GM18858 (cell line): ENCODE measurements around the gene TMEM63A.
"Not testable (repeated sequence)": the region's sequence is repeated elsewhere in the genome, so short reads cannot be mapped to it uniquely, and the experiment has no call there.

ENCODE experiments used
- ATAC-seq: cut with Tn5 transposase; IDR thresholded peaks from one replicate; pipeline ENCODE4 v1.9.1; 2021; ENCODE audit not compliant: unreplicated experiment

The TMEM63A gene

GRCh38 chr1:225846331-225847310 is 35.6 kb downstream of the TMEM63A start:
- ATAC-seq, result no peak

DNA sequence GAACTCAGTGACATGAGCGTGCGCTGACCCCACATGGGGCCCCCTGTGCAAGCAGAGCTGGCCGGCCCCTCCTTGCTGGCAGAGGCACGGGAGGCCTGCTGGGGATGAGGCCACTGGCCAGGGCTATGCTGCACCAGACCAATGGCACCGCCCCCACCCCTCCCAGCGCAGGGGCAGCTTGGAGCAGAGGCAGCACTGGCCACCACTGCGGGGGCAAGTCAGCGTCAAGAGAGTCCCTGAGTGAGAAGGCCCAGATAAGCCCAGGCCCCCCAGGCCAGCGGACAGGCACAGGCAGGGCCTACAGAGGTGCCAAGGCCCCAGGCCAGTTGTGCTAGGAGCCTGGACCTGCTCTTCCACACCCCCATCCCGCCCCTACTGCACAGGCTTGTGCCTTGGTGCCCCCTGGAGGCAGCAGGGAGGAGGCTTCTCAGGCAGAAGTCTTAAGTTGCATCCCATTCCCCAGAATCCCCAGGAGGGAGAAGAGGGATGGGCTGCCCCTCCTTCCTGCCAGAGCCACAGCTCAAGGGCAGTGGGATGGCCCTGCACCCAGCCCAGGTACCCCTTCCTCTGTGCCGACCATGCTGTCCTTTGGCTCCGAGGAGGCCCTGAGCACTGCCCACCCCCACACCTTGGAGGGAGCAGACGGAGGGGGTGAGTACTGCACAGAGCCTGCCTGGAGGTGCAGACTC is 36.5 kb downstream of the TMEM63A start:
- ATAC-seq, result no peak

DNA sequence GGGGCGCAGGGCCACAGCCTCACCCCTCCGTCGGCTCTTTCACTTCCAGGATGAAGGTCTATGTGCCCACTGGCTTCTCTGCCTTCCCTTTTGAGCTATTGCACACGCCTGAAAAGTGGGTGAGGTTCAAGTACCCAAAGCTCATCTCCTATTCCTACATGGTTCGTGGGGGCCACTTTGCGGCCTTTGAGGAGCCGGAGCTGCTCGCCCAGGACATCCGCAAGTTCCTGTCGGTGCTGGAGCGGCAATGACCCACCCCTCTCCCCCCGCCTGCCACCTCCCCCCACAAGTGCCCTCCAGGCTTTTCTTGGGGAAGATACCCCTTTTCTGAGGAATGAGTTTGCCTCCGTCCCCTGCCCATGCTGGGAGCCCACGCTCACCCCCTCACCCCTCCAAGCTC is 37.1 kb downstream of the TMEM63A start:
- ATAC-seq, result no peak

GRCh38 chr1:225844236-225845061 is 37.7 kb downstream of the TMEM63A start:
- ATAC-seq, result no peak

- ATAC-seq, result no peak
Observed at GRCh38 chr1:225843426-225843795, 38.8 kb downstream of the TMEM63A start.

DNA sequence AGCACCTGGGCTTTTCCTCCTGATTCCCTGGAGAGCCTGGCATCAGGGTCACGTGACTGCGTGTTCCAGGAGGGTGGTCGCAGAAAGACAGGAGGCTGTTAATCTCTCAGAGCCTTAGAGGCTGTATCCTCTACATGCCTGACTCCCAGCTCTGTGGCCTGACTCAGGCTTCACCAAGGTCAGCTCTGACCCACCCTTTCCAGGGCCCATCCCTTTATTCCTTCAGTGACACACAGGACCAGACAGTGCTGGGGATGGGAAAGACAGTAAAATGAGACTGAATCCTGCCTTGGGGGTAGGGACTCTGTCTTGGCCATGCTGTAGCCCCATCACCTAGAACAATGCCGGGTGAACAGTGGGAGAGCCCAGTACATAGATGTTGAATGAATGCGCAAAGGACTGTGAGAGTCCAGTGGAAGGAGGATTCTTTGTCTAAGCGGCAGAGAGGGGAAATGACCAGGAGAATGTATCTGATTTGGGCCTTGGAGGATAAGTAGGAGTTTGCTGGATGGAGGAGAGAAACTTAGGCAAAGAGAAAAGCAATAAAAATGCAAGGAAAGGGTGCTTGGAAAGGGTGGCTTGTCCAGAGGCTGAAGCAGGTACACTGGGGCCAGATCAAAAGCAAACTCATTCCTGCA is 39.3 kb downstream of the TMEM63A start:
- ATAC-seq, result no peak

- ATAC-seq, result no peak
Observed at GRCh38 chr1:225842074-225842473, 40.1 kb downstream of the TMEM63A start.

- ATAC-seq, result no peak
Observed at GRCh38 chr1:225840713-225841112, 41.5 kb downstream of the TMEM63A start.

- ATAC-seq, result no peak
Observed at GRCh38 chr1:225840223-225840610, 42.0 kb downstream of the TMEM63A start.

DNA sequence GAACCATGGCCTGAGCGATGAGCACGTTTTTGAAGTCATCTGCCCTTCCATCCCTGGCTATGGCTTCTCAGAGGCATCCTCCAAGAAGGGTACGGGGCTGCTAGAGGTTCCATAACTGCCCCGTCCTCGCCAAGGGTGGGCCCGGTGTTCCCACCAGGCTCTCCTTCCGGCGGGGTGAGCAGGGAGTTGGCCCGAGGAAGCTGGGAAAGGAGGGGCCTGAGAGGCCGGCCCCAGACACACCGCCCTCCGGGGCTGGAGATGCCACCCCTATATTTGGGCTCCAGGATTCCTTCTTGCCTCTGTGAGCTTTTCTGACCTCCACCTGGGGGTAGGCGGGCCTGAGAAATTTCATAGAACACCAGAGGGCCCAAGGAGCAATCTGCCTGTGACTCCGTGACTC is 43.4 kb downstream of the TMEM63A start:
- ATAC-seq, result no peak

GRCh38 chr1:225836296-225836695 is 45.9 kb downstream of the TMEM63A start:
- not testable (repeated sequence) for ATAC-seq

DNA sequence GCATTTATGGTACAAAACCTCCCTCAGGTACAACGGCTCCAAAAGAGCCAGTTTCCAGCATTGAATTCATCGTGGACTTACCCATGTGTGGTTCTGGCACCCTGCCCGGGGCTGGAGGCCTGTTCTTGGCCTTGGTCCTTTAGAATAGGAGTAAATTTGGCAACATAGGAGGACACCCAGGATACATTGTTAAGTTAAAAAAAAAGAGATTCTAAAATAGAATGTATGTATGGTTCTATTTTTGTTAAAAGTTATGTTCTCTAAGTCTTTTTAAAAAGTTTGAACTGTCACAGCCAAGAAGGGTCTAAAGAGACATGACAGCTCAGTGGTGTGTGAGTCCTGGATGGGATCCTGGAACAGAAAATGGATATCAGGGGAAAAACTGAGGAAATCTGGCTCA is 46.3 kb downstream of the TMEM63A start:
- no peak for ATAC-seq

DNA sequence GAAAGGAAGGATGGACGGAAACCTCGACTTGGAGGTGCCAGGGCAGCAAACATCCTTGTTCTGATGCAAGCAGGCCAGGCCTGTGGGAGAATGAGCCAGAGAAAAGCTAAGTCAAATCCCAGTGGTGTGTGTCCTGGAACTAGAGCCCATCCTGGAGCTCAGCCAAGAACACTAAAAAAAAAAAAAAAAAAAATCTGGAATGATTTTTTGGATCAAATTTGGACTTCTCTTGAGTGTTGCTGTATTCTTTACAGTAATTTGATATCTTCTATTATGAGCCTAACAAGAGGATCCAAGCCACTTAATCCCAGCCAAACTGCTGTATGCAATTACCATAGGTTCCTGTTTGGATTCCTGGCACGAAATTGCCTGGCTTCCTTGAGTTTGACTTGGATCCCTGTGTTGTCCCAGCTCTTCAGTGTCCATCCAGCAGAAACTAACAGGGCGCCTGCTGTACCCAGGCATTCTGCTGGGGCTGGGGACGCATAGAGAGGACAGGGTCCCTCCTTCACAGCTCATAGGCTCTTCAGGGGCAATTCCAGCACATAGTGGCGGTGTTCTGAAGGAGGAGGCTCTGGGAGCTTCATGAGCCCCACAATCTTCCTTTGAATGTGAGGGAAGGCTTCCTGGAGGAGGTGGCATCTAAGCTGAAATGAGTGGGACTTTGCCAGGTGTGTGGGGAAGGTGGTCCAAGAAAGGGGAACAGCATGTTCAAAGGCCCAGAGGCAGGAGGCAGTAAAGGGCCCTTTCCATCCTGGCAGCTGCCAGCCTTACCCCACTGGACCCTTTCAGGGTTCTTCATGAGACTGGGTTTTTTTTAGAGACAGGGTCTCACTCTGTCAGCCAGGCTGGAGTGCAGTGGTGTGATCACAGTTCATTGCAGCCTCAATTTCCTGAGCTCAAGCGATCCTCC is 47.5 kb downstream of the TMEM63A start:
- ATAC-seq, result no peak

GRCh38 chr1:225830841-225831240 is 51.3 kb downstream of the TMEM63A start:
- no peak for ATAC-seq

DNA sequence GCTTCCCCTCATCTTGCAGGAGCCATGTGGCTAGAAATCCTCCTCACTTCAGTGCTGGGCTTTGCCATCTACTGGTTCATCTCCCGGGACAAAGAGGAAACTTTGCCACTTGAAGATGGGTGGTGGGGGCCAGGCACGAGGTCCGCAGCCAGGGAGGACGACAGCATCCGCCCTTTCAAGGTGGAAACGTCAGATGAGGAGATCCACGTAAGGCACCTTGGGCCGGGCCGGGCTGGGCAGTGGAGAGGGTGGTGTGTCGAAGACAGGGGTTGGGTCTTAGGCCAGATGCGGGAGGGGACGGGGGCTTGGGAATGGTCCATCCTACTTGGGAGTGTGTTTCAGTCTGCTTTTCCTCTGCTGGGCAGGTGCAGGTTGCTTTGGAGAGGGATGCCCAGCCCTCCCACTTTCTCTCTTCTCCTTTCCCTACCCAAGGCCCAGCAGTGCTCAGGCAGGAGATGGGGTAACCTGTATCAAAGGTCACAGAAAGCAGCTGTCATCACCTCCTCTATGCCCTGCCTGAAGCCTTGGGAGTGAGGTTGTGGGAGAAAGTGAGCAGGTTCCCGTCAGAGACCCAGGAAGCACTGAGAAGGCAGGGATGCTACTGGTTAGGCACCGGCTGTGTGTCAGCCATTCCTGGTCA is 53.4 kb downstream of the TMEM63A start:
- ATAC-seq, result no peak

DNA sequence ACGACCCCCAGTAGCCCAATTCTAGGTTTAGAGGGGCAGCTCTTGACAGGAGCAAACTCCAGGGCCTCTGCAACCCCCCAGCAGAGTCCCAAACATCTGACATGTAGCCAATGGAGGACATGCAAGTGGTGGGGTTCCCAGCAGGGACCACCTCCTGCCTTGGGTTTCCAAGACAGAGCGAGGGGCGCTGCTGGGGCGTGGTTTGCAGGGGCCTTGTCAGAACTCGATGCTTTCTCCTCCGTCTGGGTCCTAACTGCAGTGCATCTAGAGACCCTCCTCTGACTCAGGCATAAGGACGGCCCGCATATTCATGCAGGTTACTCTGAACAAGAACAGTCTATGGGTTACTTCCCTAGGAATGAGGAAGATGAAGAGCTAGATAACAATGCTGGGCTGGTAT is 55.1 kb downstream of the TMEM63A start:
- ATAC-seq, result no peak

GRCh38 chr1:225825607-225826007 is 56.6 kb downstream of the TMEM63A start:
- ATAC-seq, result no peak

DNA sequence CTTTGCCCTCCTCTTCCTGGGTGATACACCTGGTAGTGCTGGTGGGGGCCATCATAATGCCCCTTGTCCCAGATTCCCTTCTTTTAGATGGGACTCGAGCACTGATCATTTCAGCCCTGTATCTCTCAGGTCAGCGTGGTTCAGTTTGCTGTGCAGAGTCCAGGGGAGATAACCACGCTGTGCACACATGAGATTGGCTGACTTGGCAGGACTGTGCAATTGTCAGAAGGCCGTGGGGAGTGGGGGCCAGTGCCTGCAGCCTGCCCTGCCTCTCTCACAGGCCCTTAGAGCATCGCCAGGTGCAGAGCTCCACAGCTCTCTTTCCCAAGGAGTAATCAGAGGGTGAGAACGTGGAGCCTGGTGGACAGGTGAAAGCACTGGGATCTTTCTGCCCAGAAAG is 57.1 kb downstream of the TMEM63A start:
- ATAC-seq, result no peak

DNA sequence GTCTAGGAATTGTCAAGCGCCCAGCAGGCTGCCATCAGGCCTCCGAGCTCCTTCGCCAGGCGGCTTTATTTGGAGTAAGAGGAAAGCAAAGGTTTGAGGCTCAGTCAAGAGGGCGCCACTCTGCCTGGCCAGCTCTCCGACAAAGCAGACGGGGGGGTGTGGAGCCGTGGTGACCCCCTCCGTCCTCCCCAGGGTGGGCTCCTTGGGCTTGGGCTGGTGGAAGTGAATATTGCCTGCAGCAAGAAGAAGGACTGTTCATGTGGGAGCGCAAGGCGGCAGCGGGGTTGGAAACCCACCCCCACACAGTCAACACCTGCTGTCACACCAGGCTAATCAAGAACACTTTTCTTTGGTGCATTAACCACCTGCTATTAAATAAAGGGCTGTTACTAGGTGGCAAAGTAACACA is 57.6 kb downstream of the TMEM63A start:
- no peak for ATAC-seq
